GM19023 (cell line): ENCODE measurements around the gene RELL1.

Experiments
- ATAC-seq: cut with Tn5 transposase; IDR thresholded peaks from one replicate; pipeline ENCODE4 v1.9.1; 2021; ENCODE audit warnings: mild to moderate bottlenecking, moderate library complexity; ENCODE audit not compliant: unreplicated experiment

Gene RELL1

DNA sequence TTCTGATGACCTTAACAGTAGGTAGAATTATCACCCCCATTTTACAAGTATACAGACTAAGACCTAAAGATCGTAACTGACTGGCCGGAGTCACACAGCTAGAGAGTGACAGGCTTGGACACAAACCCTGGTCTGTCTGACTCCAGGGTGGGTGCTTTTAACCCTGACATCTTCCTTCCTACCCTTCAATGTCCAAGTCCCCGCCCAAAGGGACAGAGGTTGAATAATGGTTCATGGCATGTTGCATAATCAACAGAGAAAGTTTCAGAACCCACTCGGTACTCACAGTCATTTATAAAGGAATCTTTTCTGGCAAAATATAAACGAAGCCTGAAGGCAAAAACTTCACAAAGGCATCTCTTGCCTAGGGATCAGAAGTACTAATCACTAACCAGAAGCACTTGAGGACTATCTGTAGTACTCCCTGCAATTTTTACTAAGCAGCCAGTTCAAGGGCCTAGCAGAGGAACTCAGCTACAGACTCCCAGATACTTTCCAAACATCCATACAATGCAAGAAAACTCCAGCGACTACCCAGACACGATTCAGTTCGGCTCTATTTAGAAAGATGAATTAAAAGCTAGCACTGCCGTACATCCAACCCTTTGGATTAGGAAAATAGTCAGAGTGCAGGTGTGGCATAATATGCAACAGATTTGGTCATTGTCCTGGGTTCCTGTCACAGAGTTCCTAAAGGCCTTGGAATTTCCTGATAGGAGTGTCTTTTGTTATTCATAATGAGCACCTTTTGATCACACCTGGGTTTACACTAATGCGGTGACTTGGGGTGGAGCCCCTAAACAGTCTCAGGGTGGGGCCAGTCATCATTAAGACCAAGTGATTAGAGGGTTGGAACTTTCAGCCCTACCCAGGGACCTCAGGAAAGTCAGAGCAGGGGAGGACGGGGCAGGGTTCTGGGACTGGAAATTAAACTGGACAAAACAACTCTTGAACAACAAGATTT is 44.0 kb downstream of the RELL1 start:
- ATAC-seq = no peak

DNA sequence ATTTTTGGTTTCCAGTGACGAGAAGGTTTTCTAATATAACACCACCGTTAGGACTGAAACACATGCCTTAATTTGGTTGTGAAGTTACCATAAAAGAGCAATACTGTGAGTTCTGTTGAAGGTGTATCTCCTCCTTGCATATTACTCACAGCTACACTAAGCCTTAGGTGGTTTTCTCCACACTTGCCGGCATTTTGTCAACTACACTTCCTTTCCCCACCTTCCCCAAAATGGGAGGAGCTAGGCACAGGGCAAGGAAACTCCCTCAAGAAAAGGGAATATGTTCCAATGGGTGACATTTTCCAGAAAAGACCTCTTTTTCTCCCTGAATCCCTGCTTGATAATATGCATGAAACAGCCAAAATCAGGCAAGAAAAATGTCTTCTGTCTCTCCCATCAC is 44.8 kb downstream of the RELL1 start:
- ATAC-seq = no peak

DNA sequence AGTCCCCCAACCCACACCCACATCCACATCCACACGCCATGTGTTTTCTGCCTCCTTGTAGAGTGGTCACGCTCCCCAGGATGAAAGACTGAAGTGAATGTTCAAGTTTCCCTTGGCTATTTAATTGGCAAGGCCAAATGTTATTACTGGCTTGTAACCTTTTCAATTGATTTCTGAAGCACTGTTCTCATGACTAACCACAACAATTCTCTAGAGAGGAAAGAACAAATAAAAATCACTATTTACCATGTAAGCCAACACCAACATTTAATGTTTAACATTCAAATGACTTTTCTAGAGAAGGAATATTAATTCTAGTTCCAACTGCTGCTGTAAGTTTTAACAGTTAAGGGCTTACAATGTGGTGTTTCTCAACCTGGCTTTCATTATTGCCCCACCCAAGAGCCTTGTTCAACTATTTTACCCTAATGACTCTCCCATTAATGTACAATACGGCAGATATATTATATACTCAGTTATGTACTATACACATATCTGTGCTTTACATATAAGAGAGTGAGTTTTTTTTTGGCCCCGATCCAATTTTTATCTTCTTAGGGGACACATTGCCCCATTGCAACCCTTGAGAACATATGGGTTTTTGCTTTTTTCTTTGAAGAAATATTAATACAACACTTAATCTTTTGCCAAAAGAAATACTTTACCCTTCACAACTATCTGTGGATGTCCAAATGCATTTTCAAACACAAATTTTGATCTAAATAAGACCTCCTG is 46.5 kb downstream of the RELL1 start:
- ATAC-seq = no peak

DNA sequence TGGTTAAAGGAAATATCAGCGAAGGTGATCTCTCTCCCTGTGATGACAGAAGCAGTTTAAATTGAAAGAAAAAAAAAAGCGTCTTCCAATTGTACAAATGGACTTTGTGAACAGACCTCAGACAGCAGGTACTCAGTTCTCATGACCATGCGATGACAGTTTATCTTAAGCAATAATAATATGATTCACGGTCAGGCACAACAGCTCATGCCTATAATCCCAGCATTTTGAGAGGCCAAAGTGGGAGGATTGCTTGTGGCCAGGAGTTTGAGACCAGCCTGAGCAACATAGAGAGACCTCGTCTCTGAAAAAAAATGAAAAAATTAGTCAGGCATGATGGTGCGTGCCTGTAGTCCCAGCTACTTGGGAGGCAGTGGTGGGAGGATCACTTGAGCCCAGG is 51.0 kb downstream of the RELL1 start:
- no peak for ATAC-seq

DNA sequence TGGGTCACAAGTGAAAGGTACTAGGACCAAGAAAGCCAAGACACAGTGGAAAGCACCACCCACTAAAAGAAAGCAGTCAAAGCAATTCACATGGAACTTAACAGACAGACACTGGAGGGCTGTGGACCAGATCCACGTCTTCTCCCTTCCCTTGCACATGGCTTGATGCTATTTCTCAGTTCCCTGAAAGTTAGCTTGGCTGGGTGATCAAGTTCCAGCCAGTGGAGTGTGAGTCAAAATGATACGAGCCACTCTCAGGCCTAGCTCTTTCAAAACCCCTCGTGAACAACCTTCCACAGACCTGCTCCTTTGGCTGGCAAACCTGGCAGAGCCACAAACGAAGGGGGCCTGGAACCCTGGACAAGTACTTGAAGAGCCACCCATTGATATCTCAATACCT is 52.0 kb downstream of the RELL1 start:
- no peak for ATAC-seq

DNA sequence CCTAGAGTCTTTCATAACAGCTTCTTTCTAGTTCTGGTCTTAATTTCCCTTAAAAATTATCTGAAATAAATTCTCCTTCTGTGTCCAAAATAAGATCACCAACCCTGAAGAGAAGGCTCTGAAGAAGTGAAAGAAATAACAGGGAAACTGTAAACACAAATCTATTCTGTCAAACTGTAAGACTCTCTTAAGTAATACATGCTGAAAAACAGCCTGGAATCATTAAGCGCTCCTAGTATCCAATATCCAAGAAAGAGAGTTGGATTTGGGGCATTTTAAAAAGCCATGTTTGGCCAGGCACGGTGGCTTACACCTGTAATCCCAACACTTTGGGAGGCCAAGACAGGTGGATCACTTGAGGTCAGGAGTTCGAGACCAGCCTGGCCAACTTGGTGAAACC is 53.3 kb downstream of the RELL1 start:
- ATAC-seq = no peak

DNA sequence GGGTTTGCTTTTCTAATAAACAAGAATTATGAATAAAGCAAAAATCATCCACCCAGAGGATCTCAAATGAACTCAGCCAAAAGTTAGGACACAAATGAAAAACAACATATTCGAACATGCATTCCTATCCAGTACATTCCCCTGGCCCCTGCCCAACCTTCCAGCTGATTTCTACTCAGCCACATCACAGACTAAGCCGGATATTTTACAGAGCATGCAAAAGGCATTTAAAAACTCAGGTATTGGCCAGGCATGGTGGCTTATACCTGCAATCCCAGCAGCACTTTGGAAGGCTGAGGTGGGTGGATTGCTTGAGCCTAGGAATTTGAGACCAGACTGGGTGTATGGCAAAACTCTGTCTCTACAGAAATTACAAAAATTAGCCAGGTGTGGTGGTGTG is 54.6 kb downstream of the RELL1 start:
- no peak for ATAC-seq

DNA sequence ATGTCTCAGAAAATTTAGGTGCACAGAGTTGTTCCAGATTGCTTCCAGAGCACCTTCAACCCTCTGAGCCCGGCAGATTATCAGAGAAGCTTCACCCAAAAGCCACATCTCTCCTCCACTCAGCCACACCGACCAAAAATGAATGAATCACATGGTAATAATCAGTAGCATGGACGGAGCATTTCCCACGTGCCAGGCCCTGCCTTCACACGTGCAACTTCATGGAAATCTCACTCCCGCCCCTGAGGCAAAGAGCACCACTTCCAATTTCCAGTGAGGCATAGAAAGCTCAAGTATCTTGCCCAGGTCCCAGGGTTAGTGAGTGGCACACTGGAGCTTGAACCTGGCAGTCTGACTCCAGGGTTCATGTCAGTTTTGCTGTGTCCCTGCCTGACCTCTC is 56.5 kb downstream of the RELL1 start:
- ATAC-seq = no peak

DNA sequence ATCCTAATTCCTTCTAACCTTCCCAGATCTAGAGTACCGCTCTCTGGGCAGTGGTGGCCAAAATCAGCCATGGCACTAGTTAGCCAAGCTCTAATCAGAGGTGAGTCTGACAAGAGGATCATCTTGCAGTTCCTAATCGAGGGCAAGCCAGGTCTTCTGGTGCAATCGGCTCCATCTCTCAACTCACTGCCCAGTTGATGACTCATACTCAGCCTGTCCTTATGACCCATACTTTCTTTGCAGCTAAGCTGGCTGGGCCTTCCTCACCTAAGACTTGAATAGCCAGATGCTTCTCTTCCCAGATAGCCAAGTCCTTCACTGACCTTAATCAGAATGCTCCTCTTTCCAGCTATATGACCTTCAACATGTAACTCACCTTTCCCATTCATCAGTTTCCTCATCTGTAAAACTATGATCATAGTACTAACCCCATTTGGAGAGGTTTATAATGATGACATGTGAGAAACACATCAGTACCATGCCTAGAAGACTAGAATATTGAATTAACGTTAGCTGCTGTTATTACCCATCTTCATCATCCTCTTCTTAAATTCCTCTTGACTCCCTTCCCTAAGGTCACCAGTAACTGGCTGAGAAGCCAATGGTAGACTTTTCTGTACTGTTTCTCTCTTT is 57.1 kb downstream of the RELL1 start:
- no peak for ATAC-seq

DNA sequence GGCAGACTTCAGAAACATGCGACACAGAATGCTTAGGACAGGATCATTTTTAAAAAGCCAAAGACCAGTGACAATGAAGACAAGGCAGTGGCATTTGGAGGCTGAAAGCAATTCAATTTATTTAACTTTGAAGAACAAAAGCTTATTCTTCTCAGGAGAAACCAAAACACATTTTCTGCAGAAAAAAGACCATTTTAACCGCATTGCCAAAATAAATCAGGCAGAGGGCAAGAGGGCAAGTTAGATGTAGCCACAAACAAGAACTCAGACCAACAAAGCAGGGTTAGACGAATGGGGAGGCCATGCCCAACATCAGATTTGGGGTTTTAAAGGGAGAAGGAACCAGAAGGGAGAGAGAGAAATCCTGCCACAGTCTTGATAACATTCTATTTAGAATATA is 58.9 kb downstream of the RELL1 start:
- no peak for ATAC-seq

DNA sequence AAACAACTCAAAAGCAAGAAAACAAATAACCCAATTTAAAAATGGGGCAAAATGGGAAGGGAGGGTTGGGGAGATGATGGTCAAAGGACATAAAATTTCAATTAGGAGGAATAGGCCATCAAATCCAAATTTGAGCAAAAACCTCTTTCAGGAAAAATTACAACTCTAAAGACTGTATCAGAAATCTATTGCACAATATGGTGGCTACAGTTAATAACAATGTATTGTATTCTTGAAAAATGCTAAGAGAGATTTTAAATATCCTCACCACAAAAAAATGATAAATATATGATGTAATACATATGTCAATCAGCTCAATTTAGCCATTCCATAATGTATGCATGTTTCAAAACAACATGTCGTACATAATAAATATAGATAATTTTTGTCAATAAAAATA is 60.7 kb downstream of the RELL1 start:
- ATAC-seq = no peak

DNA sequence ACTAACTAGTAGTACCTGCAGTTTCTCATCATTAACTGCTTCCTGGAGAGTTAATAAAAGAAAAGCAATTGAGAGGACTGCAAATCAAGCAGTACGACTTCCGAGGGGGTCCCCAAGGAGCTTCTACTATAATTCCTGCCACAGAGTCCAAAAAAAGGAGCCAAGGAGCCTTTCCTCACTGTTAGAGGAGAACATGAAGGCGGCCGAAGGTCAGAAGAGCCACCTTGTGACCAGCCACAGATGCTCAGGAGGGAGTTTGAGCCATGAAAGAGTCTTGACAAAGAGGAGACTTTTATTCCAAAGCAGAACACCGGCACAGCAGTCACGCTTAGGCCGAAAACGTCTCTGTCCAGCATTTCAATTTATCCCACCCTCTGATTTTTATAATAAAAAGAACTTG is 62.2 kb downstream of the RELL1 start:
- ATAC-seq = no peak

DNA sequence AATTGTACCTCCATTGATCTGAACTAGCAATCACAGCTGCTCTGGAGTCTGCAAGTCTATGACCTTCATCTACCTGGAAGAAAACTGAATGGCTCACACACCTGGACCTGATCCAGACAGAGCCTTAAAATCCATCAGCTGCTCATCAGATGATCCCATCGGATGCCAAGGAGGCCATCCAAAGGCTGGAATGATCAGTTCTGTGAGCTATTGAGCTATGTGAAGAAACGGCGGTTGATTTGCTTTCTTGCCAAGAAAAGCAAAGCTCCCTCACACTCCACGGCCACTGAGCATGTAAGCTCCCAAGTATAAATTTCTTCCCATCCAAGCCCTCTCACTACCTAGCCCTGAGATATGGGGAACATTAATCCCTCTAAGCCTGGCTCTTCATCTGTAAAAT is 63.1 kb downstream of the RELL1 start:
- no peak for ATAC-seq

DNA sequence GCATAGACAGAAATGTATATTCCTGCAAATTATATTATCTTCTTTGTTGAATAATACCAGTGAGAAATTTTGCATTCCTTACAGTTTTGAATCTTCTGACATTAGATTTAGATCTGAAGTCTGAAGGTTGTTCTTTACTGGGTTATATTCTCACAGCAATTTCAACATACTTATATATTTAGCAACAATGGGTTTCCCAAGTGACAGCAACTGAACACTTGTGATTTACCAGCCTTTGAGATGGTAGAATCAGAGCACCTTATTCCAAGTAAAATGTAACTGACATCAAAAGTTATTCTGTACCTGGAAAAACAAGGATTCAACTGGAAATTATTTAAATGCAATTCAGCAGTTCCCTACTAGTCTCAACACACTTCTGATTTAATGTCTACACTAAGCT is 66.0 kb downstream of the RELL1 start:
- no peak for ATAC-seq

DNA sequence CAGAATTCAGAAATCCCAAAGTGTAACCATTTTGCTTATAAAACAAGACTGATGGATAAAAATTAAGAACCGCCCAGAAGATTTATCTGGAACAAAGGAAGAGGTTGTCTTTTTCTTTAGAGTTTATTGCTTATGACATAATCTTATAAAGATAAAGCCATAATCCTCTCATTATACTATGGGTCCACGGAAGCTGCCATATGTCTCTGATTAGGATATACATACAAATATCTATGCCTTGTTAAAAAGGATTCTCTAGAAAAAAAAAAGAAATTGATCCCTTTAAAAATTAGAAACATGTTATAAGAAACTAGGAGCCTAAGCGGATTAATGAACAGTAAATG is 70.5 kb downstream of the RELL1 start:
- no peak for ATAC-seq

DNA sequence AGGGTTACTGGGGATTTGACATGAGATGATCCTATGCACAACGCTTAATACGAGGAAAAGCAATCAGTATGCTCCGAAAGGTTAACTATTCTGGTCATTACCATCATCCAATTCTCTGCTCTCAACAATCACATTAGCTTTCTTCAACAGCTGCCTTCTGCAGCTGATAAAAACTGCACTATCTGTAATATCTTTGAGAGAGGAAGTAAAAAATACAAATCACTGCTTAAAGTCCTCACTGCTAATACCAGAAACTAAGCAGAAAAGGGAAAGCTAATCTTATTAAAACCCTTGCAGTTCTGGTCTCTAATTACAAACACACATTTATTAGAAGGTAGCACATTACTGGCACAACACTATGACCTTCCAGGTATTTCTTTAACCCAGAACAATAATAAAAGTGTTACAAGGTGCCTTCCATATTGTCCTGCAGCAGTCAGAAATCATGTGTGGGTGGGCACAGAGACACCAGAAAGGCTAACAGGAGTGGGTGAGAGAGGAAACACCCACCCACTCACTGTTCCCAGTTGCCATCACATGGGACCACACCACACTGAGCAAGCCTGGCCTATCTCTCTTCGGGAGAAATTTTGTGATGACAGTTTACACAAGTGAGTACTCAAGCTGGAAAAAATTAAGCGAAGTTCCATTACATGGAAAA is 71.0 kb downstream of the RELL1 start:
- ATAC-seq = no peak

DNA sequence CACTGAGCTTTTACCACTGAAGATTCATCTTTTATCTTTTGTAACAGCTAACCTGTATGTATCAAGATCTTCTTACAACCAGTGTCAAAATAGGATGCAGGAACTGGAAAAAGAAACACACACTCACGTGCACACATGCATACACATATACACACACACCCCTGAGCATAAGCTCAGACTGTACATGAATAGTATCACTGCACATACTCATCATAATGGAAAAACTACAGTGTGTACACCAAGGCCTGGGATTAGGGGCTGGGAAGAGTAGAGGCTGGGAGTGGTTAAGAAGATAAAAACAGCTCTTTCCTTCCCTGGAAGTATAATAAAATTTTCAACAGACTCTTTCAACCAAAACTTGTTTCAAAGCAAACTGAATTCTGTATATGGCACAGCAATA is 73.4 kb downstream of the RELL1 start:
- no peak for ATAC-seq

DNA sequence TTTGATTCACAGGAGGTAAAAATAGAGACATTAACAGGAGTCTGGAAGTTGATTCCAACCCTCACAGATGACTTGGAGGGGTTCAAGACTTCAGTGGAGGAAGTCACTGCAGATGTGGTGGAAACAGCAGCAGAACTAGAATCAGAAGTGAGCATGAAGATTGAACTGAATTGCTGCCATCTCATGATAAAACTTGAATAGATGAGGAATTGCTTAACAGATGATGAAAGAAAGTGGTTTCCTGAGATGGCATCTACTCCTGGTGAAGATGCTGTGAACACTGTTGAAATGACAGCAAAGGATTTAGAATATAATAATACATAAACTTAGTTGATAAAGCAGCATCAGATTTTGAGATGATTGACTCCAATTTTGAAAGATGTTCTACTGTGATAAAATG is 76.5 kb downstream of the RELL1 start:
- no peak for ATAC-seq

DNA sequence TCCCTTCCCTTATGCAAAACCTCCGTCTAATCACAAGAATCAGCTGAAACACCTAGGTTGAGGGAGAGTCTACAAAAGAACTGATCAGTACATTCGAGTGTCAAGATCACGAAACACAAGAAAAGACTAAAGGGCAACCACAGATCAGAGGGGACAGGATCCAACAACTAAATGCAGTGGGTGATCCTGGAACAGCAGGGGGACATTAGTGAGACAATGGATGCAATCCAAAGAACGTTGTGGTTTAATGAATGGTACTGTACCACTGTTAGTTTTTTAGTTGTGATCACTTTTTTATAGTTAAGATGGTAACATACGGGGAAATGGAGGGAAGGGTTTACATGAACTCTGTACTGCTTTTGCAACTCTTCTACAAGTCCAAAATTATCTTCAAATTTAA is 79.2 kb downstream of the RELL1 start:
- no peak for ATAC-seq

DNA sequence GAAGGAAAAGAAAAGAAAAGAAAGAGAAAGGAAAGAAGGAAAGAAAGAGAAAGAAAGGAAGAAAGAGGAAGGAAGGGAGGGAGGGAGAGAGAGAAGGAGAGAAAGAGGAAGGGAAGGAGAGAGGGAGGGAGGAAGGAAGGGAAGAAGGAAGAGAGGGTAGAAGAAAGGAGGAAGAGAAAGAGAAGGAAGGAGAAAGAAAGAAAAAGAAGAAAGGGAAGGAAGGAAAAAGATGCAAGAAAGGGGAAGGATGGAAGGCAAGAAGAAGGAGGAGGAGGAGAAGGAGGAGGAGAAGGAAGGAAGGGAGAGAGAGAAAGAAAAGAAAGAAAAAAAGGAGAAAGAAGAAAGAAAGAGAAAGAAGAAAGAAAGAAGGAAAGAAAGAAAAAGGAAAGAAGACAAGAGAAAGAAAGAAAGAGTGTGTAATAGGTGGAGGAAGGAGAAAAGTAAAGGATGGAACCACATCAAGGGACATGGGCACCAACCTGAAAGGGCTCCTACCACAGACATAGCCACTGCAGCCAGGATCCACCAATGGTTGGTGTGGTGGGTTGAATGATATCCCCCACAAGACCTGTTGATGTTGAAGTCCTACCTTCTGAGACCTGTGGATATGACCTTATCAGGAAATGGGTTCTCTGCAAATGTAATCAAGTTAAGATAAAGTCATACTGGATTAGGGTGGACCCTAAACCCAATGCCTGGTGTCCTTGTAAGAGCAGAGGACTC is 80.2 kb downstream of the RELL1 start:
- no peak for ATAC-seq

DNA sequence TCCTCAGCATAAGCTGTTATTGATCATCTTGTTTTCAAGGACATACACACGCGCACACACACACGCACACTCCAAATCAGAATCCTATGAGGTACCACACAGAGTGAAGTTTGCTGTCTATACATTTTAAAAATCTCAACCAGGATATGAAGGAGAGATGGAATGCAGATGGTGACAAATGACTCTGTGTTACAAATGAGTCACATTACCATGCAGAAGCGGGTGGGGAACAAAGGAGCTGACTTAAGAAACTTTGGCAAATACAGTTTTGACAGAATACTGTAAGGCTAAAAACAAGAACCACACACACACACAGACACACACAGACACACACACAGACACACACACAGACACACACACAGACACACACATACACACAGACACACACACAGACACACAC is 81.7 kb downstream of the RELL1 start:
- no peak for ATAC-seq
